Measurements from ENCODE around the gene MED26.

DNA sequence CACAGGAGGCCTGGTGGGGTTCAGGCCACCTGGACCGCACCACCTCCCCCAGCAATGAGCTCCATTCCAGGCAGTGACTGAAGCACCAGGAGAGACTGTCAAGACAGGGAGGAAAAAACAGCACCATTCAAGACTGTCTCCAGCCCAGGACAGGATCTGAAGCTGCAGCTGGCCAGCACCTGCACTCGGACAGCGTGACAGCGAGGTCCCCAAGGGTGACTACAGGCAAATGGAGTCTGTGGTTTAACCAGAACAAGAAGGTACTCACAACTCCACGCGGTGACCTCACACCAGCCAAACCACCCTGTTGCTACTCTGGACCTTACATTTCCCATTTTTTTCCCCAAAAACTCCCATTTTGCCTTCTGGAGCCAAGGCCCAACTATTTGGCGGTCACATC is 9.8 kb downstream of the MED26 start:
- no peak for TF ChIP-seq POLR2AphosphoS5 (IDR thresholded peaks at IDR 0.05; ENCODE audit: borderline replicate concordance, low read depth, low read length)
- TF ChIP-seq EZH2 (IDR thresholded peaks at IDR 0.05) = no peak
- TF ChIP-seq FOXP2 (optimal IDR thresholded peaks at IDR 0.05; ENCODE audit: control extremely low read depth, extremely low read length, insufficient read depth) = no peak

All from SK-N-MC (cell line).